ENCODE data around the gene OR4N2. TPM values are rescaled to one million over a fixed set of nuclear protein-coding genes. Genes with fewer than 3 reads are reported as not detected.

The OR4N2 gene
- polyA plus RNA-seq, 1 of the 3 experiments (the other 2 are of a cell fraction) = not detected

- Histone ChIP-seq H3K79me2 (ENCODE audit: insufficient read depth) (no peaks in the 10 kb centered on the region), H2AFZ (ENCODE audit: low read depth) (no peak overlapping the region), H3K27me3 (ENCODE audit: insufficient read depth) (peaks cover 13% of the 10 kb centered on the region; the same call in 1 of the 2 replicates), H3K9me2 (no peaks in the 10 kb centered on the region), H4K20me1 (ENCODE audit: insufficient read depth) (no peaks in the 10 kb centered on the region), H3K36me3 (replicated peaks in 1 of 2; ENCODE audit: control insufficient read depth in 1 of 2, insufficient read depth in 2 of 2, low read length in 1 of 2) (no peaks in the 10 kb centered on the region), H3K4me1 (ENCODE audit: control insufficient read depth in 1 of 2, insufficient read depth in 2 of 2, low read depth in 1 of 2, low read length in 1 of 2) (no peaks in the 10 kb centered on the region), H3K9me3 (no peaks in the 10 kb centered on the region; the same call in 1 of the 2 replicates), H3K27ac (ENCODE audit: low read depth in 2 of 2, low read length in 1 of 2) (no peak overlapping the region), H3K9ac (no peak overlapping the region), H3F3A (replicated peaks; ENCODE audit: insufficient read depth) (no peaks in the 10 kb centered on the region), H3K4me2 (no peak overlapping the region), H3K4me3 (ENCODE audit: low read depth in 2 of 2, low read length in 1 of 2) (no peak overlapping the region)
- POLR2A ChIA-PET = no interaction called here
- TF ChIP-seq, protein P1, sequence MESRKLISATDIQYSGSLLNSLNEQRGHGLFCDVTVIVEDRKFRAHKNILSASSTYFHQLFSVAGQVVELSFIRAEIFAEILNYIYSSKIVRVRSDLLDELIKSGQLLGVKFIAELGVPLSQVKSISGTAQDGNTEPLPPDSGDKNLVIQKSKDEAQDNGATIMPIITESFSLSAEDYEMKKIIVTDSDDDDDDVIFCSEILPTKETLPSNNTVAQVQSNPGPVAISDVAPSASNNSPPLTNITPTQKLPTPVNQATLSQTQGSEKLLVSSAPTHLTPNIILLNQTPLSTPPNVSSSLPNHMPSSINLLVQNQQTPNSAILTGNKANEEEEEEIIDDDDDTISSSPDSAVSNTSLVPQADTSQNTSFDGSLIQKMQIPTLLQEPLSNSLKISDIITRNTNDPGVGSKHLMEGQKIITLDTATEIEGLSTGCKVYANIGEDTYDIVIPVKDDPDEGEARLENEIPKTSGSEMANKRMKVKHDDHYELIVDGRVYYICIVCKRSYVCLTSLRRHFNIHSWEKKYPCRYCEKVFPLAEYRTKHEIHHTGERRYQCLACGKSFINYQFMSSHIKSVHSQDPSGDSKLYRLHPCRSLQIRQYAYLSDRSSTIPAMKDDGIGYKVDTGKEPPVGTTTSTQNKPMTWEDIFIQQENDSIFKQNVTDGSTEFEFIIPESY (IDR thresholded peaks at IDR 0.05; ENCODE audit: borderline replicate concordance, low read depth) = no peak
- no peak for TF ChIP-seq FOXJ3 (CRISPR knock-in tag; IDR thresholded peaks at IDR 0.05)
- TF ChIP-seq RXRA (IDR thresholded peaks at IDR 0.05; ENCODE audit: borderline replicate concordance, low read depth) = no peak
- no peak for TF ChIP-seq FOSL2 (IDR thresholded peaks at IDR 0.05; ENCODE audit: borderline replicate concordance, low read depth)
- no peak for TF ChIP-seq IRF3 (IDR thresholded peaks at IDR 0.05; ENCODE audit: low read depth, low read length)
- CTCF ChIA-PET = no interaction called here
- no peak for DNase-seq
- 3% methylated on average over 6 of the region's 6 CpGs for WGBS (ENCODE audit: low lambda C conversion rate)
Measured at GRCh38 chr14:19873178-19873577, 69.6 kb downstream of the OR4N2 start.

DNA sequence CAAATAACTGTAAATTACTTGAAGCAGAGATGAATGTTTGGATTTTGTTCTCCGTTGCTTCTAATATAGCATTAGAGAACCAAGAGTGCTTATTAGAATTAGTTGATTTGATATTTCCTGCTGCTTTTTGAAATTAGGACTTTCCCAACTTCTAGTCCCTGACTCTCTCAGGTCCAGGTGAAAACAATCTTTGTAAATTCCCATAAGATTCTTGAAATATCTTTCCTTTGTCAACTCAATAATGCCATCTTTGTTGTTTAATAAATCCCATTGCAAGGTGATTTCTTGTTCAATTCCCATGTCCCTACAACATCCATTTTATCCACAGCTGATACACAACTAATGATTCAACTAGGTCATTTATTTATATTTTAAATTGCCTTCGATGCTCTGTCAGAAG lies 71.3 kb downstream of the OR4N2 start, which contains the start of gene OR4K2:
OR4K2 (plus strand) TSS at position 301 of the 400 bp plus-strand sequence. CDS start 1,126 bp downstream, outside the sequence.
- Histone ChIP-seq H3K4me2 (no peak within 1 kb of the TSS), H4K20me1 (ENCODE audit: insufficient read depth) (no peaks in the 10 kb centered on the region), H3K27me3 (ENCODE audit: insufficient read depth) (peaks cover 8% of the 10 kb centered on the region; the same call in 1 of the 2 replicates), H3K27ac (ENCODE audit: low read depth in 2 of 2, low read length in 1 of 2) (no peak within 1 kb of the TSS), H3K79me2 (ENCODE audit: insufficient read depth) (no peaks in the 10 kb centered on the region), H3F3A (replicated peaks; ENCODE audit: insufficient read depth) (no peaks in the 10 kb centered on the region), H3K9ac (no peak within 1 kb of the TSS), H3K36me3 (replicated peaks in 1 of 2; ENCODE audit: control insufficient read depth in 1 of 2, insufficient read depth in 2 of 2, low read length in 1 of 2) (no peaks in the 10 kb centered on the region), H3K4me1 (ENCODE audit: control insufficient read depth in 1 of 2, insufficient read depth in 2 of 2, low read depth in 1 of 2, low read length in 1 of 2) (no peaks in the 10 kb centered on the region), H3K9me2 (no peaks in the 10 kb centered on the region), H3K9me3 (no peaks in the 10 kb centered on the region; the same call in 1 of the 2 replicates), H3K4me3 (ENCODE audit: low read depth in 2 of 2, low read length in 1 of 2) (no peak within 1 kb of the TSS), H2AFZ (ENCODE audit: low read depth) (no peak within 1 kb of the TSS)
- POLR2A ChIA-PET = no interaction called here
- TF ChIP-seq, protein P1 (IDR thresholded peaks at IDR 0.05; ENCODE audit: borderline replicate concordance, low read depth) = no peak
- TF ChIP-seq EZH2phosphoT487 (IDR thresholded peaks at IDR 0.05; ENCODE audit: borderline replicate concordance, low read depth) = no peak
- WGBS (ENCODE audit: low lambda C conversion rate) = under 1% methylated on average over 2 of the region's 2 CpGs
- CTCF ChIA-PET = interaction anchor here (1.0 kb wide), 1 partner anchor 14 kb away, joined by 3 read pairs; no protein-coding TSS in a partner anchor
- no peak for DNase-seq
